Bronchial epithelial cell (primary cell): ENCODE measurements around the gene FAM117A. TPM values are rescaled to one million over a fixed set of nuclear protein-coding genes. Genes with fewer than 3 reads are reported as not detected.

Experiments used
- DNase-seq: peaks from one replicate; pipeline ENCODE4 v3.0.0-alpha.2; 2010; ENCODE audit warnings: low read depth
- FAIRE-seq: peaks from 2 replicates; lab custom pipeline; 2011; peaks lifted over from hg19 to GRCh38; lab: Jason Lieb, UNC
- H3K27me3 ChIP-seq: 2 replicates; pipeline ENCODE4 v1.5.1; 2011; ENCODE audit warnings: low read length; ENCODE audit not compliant: control insufficient read depth, insufficient read depth
- H3K36me3 ChIP-seq: 2 replicates; pipeline ENCODE4 v1.5.1; 2011; ENCODE audit warnings: low read length; ENCODE audit not compliant: control insufficient read depth, insufficient read depth
- H3K4me3 ChIP-seq: 2 replicates; pipeline ENCODE4 v1.5.1; 2011; ENCODE audit warnings: mild to moderate bottlenecking, low read depth, low read length, control low read depth
- total RNA-seq: library from RNA; depleted of rRNA; stranded (reverse); fragments of >200 nt; gene quantifications from 2 replicates; pipeline ENCODE4 v1.2.1, GENCODE V29; 2014
- TF ChIP-seq, protein P1 (sequence below): IDR thresholded peaks from 2 replicates; pipeline ENCODE4 v1.5.1; 2011; ENCODE audit warnings: mild to moderate bottlenecking, moderate library complexity, low read length, control low read depth, inconsistent platforms; ENCODE audit not compliant: insufficient read depth, severe bottlenecking

FAM117A gene
- total RNA-seq, 1 donor from 2014 or later = 0.53 TPM

DNA sequence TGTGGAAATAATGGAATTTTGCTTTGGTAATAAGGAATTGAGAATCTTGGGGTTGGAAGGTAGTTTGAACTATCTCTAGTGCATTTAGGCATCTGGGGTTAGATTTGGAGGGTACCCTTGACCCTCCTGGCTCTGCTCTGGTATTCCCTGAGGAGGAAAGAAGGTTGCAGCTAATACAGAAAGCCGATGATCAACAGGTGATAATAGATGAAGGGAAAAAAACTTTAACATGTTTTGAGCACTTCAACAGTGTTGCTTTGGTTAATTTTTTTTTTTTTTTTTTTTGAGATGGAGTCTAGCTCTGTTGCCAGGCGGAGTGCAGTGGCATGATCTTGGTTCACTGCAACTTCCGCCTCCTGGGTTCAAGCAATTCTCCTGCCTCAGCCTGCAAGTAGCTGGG is 29.4 kb upstream of the FAM117A start:
- TF ChIP-seq, protein P1, sequence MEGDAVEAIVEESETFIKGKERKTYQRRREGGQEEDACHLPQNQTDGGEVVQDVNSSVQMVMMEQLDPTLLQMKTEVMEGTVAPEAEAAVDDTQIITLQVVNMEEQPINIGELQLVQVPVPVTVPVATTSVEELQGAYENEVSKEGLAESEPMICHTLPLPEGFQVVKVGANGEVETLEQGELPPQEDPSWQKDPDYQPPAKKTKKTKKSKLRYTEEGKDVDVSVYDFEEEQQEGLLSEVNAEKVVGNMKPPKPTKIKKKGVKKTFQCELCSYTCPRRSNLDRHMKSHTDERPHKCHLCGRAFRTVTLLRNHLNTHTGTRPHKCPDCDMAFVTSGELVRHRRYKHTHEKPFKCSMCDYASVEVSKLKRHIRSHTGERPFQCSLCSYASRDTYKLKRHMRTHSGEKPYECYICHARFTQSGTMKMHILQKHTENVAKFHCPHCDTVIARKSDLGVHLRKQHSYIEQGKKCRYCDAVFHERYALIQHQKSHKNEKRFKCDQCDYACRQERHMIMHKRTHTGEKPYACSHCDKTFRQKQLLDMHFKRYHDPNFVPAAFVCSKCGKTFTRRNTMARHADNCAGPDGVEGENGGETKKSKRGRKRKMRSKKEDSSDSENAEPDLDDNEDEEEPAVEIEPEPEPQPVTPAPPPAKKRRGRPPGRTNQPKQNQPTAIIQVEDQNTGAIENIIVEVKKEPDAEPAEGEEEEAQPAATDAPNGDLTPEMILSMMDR = no peak
- DNase-seq = no peak
- Histone ChIP-seq H3K36me3 (peaks cover 15% of the 10 kb centered on the region), H3K27me3 (no peaks in the 10 kb centered on the region), H3K4me3 (no peak overlapping the region)
- FAIRE-seq = no peak

DNA sequence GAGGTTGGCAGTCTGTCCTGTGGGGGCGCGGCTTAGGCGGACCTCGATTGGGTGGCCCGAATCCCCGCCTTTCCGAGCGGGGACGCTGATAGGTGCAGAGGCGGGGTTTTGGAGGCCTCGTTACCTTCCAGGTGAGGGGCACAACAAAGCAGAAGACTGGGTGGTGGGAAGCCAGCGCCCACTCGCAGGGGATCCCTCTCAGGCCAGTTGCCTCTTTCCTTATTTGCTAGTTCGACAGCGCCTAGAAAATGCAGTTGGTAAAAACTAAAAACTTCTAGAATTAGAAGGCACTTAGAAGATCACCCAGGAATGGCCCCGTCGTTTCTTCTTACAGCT is 25.3 kb upstream of the FAM117A start:
- H3K4me3 ChIP-seq = peak overlapping the region; percentile 77
- H3K36me3 ChIP-seq = peaks cover 9% of the 10 kb centered on the region
- FAIRE-seq (no peak), DNase-seq (no peak)
- TF ChIP-seq, protein P1 = no peak
- no peaks in the 10 kb centered on the region for H3K27me3 ChIP-seq

DNA sequence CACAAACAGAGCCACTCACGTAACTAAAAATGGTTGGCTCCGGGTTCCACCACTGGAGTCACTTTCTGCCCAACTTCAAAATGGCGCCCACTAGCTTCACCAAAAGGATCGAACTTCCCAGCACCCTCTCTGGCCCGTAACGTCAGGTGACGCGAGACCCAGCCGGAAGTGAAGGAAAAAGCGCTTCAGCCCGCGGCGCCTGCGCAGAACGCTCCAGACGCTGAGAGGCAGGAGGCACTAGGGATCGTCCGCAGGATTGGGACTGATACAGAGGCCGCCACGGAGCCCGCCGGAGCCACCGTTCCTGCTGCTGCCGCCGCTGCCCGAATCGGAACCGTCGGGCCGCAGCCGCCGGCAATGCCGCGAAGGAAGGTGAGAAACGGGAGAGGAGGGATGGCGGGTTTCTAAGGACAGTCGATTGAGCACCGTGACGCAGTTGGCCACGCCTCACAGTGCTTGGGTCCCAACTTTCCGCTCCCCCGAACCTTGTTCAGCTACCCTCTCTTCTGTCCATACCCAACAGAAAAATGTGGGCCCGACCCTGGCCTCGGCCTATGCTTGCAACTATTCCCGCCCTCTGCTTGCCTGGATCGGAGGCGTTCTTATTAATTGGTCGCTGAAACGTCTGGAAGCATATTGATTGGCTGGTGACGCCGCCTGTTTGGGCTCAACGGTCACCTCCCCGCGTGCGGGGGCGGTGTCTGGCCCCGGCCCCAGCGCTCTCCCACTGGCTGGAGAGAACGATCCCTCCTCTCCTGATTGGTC is 24.7 kb upstream of the FAM117A start, which contains the start of gene KAT7:
KAT7 (plus strand) TSS at position 204 of the 765 bp plus-strand sequence; CDS start at position 358, 154 bp downstream.
- Histone ChIP-seq H3K36me3 (peaks cover 9% of the 10 kb centered on the region), H3K4me3 (peak within 1 kb of the TSS; percentile 77), H3K27me3 (no peaks in the 10 kb centered on the region)
- DNase-seq (peak; percentile 97), FAIRE-seq (peak; percentile 73)
- TF ChIP-seq, protein P1 = no peak

DNA sequence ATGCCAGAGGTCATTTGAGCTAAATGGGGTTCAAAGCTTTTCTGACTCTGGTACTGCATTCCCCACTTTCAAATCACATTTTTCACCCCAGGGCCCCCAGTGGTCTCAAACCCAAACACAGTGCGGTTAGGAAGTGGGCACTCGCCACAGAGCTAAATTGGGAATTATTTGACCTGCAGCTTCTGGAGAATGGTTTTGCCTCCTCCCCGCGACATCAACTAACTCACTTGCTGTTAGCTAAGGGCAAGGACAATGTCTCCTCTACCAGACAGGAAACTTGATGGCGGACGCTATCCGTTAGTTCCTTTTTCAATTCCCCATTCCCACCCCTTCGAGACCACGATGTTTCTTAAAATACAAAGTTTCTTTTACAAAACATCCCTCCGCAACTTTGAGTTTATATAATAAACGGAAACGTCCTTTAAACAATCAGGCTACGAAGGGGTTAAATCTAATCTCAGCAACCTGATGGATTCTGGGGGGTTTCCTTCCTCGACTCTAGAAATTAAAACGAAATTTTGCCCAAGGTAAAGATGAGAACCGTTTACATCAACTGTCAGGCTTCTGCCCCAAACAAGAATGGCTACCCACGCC is 24.1 kb upstream of the FAM117A start:
- peaks cover 9% of the 10 kb centered on the region for H3K36me3 ChIP-seq
- peak overlapping the region; percentile 77 for H3K4me3 ChIP-seq
- no peaks in the 10 kb centered on the region for H3K27me3 ChIP-seq
- TF ChIP-seq, protein P1 = no peak
- DNase-seq = no peak
- no peak for FAIRE-seq

DNA sequence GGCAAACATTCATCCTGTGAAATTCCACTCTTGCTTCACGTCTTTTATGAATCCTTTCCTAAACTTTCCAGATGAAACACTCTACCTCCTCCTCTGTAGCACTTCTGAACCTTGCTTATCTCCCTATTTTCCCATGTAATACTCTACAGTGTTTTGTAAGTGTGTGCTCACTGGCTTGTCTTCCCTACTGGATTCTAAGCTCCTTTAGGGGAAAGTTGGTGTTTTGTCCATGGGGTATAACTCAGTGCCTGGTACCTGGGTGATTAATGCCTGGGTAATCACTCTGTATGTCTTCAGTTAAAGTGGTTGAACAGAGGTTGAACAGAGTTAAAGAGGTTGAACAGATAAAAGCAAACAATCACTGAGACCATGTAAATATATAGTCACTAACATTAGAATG is 20.7 kb upstream of the FAM117A start:
- TF ChIP-seq, protein P1 = no peak
- Histone ChIP-seq H3K4me3 (no peak overlapping the region), H3K36me3 (no peaks in the 10 kb centered on the region), H3K27me3 (no peaks in the 10 kb centered on the region)
- no peak for DNase-seq
- FAIRE-seq = no peak

DNA sequence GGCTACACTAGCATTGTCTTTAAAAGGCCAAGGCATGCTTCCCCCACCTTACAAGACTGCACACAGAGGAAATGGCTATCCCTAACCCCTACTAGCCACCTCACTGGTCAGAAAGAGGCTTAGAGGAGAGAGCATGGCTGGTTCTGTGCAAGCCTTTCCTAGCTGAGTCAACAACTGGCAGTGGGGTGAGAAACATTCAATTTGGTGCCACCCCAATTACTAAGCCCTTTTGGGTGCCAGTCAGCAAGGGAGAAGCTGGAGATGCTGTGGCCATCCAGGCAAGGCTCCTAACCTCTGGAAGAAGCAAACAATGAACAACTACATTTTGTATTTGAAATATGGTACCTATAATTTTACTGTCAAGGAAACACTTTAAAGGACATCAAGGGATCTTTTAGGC is 19.9 kb upstream of the FAM117A start:
- Histone ChIP-seq H3K27me3 (no peaks in the 10 kb centered on the region), H3K4me3 (no peak overlapping the region), H3K36me3 (no peaks in the 10 kb centered on the region)
- DNase-seq (no peak), FAIRE-seq (no peak)
- TF ChIP-seq, protein P1 = no peak
